Memory B cell (primary cell): ENCODE results near the gene RRM1.
"Not testable (repeated sequence)": the region's sequence is repeated elsewhere in the genome, so short reads cannot be mapped to it uniquely, and the experiment has no call there.

Experiments
- ATAC-seq: fragments of 150-1000 bp; cut with Tn5 transposase; 2 replicates; pipeline ENCODE4 v1.10.0; 2021; ENCODE audit warnings: low read depth, mild to moderate bottlenecking, moderate library complexity
- DNase-seq, 2 donors: peaks; one replicate each; pipeline ENCODE4 v3.0.0; 2022; ENCODE audit warnings: low spot score in 2 of 2
- H3K27ac Mint-ChIP-seq: one replicate; pipeline ENCODE4 v1.8.0; 2022; ENCODE audit warnings: mild to moderate bottlenecking, moderate library complexity, mixed read lengths
- H3K27me3 Mint-ChIP-seq: one replicate; pipeline ENCODE4 v1.8.0; 2022; ENCODE audit warnings: mixed read lengths
- H3K36me3 Mint-ChIP-seq: one replicate; pipeline ENCODE4 v1.8.0; 2022; ENCODE audit warnings: mild to moderate bottlenecking, mixed read lengths
- H3K4me1 Mint-ChIP-seq: one replicate; pipeline ENCODE4 v1.8.0; 2022; ENCODE audit warnings: mixed read lengths
- H3K4me3 Mint-ChIP-seq: one replicate; pipeline ENCODE4 v1.8.0; 2022; ENCODE audit warnings: mild to moderate bottlenecking, moderate library complexity, mixed read lengths
- H3K9me3 Mint-ChIP-seq: one replicate; pipeline ENCODE4 v1.8.0; 2022; ENCODE audit warnings: mixed read lengths

The RRM1 gene

DNA sequence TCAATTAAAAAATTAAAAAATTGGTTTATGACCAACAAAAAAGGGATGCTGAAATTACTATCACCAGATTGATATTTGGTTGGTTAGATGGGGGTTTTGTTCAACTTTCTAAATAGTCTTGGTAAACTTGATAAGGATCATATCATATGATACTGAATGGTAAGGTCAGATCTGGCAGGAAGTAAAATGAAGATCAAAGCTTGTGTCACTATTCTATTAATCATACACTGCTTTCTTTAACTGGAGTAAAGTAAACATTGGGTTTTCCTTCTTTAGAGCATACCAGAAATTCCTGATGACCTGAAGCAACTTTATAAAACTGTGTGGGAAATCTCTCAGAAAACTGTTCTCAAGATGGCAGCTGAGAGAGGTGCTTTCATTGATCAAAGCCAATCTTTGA, 40.2 kb downstream of the RRM1 start:
- H3K36me3 Mint-ChIP-seq, result peaks cover 36% of the 10 kb centered on the region
- H3K4me1 Mint-ChIP-seq, result no peaks in the 10 kb centered on the region
- ATAC-seq, result no peak
- no peaks in the 10 kb centered on the region for H3K27me3 Mint-ChIP-seq
- no peak overlapping the region for H3K27ac Mint-ChIP-seq
- H3K9me3 Mint-ChIP-seq, result peaks cover 5% of the 10 kb centered on the region
- H3K4me3 Mint-ChIP-seq, result no peak overlapping the region
- no peak for DNase-seq

DNA sequence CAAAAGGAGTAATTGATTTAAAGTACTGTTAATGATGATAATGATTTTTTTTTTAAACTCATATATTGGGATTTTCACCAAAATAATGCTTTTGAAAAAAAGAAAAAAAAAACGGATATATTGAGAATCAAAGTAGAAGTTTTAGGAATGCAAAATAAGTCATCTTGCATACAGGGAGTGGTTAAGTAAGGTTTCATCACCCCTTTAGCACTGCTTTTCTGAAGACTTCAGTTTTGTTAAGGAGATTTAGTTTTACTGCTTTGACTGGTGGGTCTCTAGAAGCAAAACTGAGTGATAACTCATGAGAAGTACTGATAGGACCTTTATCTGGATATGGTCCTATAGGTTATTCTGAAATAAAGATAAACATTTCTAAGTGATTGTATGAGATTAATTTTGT, 43.9 kb downstream of the RRM1 start:
- Mint-ChIP-seq H3K9me3 (peaks cover 14% of the 10 kb centered on the region), H3K27me3 (no peaks in the 10 kb centered on the region), H3K36me3 (peaks cover 42% of the 10 kb centered on the region), H3K27ac (no peak overlapping the region), H3K4me3 (no peak overlapping the region), H3K4me1 (no peaks in the 10 kb centered on the region)
- ATAC-seq (no peak), DNase-seq (no peak)

DNA sequence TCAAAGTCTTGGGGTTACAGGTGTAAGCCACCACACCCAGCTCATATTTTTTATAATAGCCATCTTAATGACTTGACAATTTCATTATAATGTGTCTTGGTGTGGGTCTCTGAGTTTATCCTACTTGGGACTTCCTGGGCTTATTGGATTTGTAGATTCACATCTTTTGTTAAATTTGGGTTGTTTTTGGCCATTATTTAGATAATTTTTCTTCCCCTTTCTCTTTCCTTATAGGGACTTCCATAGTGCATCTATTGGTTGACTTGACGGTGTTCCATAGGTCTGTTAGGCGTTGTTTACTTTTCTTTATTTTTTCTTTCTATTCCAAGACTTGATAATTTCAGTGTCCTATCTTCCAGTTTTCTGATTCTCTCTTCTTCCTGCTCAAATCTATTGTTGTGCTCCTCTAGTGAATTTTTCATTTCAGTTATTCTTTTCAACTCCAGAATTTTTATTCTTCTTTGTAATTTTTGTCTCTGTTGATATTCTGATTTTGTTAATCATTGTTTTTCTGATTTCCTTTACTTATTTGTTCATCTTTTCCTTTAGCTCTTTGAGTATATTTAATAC, 45.6 kb downstream of the RRM1 start:
- DNase-seq, result no peak
- no peak overlapping the region for H3K27ac Mint-ChIP-seq
- peaks cover 37% of the 10 kb centered on the region for H3K36me3 Mint-ChIP-seq
- no peaks in the 10 kb centered on the region for H3K4me1 Mint-ChIP-seq
- no peak for ATAC-seq
- no peaks in the 10 kb centered on the region for H3K27me3 Mint-ChIP-seq
- peaks cover 14% of the 10 kb centered on the region for H3K9me3 Mint-ChIP-seq
- H3K4me3 Mint-ChIP-seq, result no peak overlapping the region

DNA sequence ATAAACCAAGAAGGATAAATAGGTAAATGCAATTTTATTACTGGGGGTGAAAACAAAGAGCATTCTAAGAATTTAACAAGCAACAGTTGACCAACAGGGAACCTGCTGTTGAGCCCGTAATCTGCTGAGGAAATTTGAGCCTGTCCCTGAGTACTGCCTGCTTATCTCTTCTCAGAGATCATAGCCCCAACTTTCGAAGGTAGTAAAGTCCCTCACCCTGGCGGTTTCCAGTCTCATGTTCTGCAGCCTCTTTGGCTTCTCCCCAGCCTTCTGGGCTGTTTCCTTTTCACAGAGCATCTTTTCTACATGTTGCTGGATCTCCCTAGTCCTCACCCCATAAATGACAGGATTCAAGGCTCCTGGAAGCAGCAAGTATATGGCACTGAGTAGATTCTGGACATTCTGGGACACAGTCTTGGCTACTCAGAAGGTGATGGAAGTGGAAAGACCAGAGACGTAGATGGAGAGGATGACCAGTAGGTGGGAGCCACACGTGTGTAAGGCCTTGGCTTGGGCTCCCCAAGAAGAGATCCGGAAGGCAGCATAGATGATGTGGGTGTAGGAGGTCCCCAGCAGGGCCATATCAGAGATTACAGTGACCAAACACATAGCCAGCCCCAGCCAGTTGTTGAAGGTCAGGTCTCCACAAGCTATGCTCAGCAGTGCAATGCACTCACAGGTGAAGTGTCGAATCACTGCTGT, 51.6 kb downstream of the RRM1 start:
- ATAC-seq, result no peak
- Mint-ChIP-seq H3K27me3 (no peaks in the 10 kb centered on the region), H3K27ac (no peak overlapping the region), H3K4me1 (no peaks in the 10 kb centered on the region), H3K9me3 (peaks cover 3% of the 10 kb centered on the region), H3K36me3 (peaks cover 6% of the 10 kb centered on the region), H3K4me3 (no peak overlapping the region)
- no peak for DNase-seq

DNA sequence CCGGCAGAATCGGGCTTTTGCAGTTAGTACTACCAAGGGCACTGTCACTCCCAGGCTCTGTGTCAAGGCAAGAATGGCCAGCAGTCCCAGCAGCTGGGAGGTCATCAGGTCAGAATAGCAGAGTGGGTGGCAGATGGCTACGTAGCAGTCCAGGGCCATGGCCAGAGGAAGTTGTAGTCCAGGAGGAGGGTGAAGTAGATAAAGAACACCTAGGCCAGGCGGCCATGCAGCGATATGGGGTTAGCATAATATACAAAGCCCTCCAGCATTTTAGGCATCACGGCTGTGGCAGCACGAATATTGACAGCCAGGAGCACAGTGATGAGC, 52.1 kb downstream of the RRM1 start:
- peaks cover 3% of the 10 kb centered on the region for H3K9me3 Mint-ChIP-seq
- DNase-seq, result no peak

DNA sequence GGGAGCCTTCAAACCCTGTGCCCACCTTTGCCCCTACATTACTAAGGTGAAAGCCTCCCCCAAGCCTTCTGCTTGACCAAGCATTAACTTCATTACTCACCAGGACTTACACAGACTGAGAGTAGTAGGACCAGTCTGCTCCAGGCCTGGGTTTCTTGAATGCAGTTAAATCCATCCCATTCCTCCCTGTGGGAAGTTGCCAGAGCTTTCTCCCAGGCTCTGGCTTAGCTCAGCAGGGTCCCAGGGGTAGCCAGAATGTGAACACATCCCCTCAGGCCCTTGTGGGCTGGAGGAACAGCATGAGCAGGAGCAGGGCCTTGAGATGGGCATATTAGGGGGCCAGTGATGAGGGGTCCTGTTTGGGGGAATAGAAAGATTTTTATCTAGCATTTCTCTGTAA, 59.9 kb downstream of the RRM1 start:
- DNase-seq, result no peak
- Mint-ChIP-seq H3K27ac (no peak overlapping the region), H3K4me3 (no peak overlapping the region), H3K36me3 (no peaks in the 10 kb centered on the region), H3K4me1 (no peaks in the 10 kb centered on the region), H3K27me3 (no peaks in the 10 kb centered on the region), H3K9me3 (no peaks in the 10 kb centered on the region)
- ATAC-seq, result no peak

More for the DNA sequence above, 52.1 kb downstream of the RRM1 start:
- H3K27me3 Mint-ChIP-seq, result no peaks in the 10 kb centered on the region
- no peak overlapping the region for H3K4me3 Mint-ChIP-seq
- ATAC-seq, result no peak
- no peak overlapping the region for H3K27ac Mint-ChIP-seq
- H3K36me3 Mint-ChIP-seq, result peaks cover 2% of the 10 kb centered on the region
- no peaks in the 10 kb centered on the region for H3K4me1 Mint-ChIP-seq

DNA sequence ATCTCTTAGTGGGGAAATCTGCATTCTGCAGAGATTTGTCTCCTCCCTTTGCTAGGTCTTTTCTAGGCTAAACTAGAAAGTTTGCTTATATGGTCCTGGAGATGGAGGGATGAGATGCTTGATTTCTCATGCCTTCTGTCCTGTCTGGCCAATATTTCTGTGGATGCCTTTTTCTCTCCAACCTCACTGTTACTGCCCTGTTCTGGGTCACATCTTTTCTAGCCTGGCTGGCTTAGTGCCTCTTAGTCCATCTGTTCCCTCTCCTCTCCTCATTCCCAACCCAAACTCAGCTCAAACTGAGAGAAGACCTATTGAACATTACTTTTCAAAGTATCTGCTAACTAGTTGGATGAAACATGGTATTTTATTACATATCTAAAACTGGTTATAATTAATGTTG, 62.0 kb downstream of the RRM1 start:
- no peaks in the 10 kb centered on the region for H3K9me3 Mint-ChIP-seq
- H3K4me1 Mint-ChIP-seq, result no peaks in the 10 kb centered on the region
- H3K27ac Mint-ChIP-seq, result no peak overlapping the region
- H3K4me3 Mint-ChIP-seq, result no peak overlapping the region
- ATAC-seq (no peak), DNase-seq (no peak)
- H3K27me3 Mint-ChIP-seq, result peaks cover 5% of the 10 kb centered on the region
- no peaks in the 10 kb centered on the region for H3K36me3 Mint-ChIP-seq

DNA sequence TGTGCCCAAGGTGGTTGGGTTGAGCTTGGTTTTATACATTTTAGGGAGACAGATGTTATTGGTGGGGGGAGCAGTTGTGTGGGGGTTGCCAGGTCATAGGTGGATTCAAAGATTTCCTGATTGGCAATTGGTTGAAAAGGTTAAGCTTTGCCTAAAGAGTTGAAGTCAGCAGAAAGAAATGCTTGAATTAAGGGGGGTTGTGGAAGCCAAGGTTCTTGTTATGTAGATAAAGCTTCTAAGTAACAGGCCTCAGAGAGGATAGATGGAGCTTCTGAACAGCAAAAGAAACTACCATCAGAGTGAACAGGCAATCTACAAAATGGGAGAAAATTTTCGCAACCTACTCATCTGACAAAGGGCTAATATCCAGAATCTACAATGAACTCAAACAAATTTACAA, 64.2 kb downstream of the RRM1 start:
- not testable (repeated sequence) for H3K4me1 Mint-ChIP-seq, DNase-seq, H3K27me3 Mint-ChIP-seq, H3K27ac Mint-ChIP-seq, H3K4me3 Mint-ChIP-seq, H3K9me3 Mint-ChIP-seq, H3K36me3 Mint-ChIP-seq, ATAC-seq

DNA sequence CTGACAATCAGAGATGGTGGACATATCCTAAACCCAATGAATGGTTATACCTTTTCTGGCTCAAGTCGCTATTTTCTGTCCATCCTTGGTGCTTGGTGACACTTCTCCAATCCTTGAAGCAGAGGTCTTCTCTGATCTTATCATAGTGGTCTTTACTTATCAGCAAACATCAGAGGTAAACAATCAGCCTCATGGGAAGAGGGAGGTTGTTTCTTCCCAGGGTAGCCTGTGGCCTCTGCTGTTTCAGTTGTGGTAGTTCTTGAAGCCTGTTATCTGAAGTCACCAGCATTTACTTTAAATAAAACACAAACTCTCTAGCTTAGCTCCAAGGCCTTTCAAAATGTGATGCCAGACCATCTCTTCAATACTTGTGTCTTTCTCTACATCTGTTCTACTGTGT, 66.7 kb downstream of the RRM1 start:
- Mint-ChIP-seq H3K4me1 (no peaks in the 10 kb centered on the region), H3K36me3 (no peaks in the 10 kb centered on the region), H3K27me3 (peaks cover 5% of the 10 kb centered on the region), H3K27ac (no peak overlapping the region), H3K9me3 (no peaks in the 10 kb centered on the region), H3K4me3 (no peak overlapping the region)
- DNase-seq (no peak), ATAC-seq (no peak)

DNA sequence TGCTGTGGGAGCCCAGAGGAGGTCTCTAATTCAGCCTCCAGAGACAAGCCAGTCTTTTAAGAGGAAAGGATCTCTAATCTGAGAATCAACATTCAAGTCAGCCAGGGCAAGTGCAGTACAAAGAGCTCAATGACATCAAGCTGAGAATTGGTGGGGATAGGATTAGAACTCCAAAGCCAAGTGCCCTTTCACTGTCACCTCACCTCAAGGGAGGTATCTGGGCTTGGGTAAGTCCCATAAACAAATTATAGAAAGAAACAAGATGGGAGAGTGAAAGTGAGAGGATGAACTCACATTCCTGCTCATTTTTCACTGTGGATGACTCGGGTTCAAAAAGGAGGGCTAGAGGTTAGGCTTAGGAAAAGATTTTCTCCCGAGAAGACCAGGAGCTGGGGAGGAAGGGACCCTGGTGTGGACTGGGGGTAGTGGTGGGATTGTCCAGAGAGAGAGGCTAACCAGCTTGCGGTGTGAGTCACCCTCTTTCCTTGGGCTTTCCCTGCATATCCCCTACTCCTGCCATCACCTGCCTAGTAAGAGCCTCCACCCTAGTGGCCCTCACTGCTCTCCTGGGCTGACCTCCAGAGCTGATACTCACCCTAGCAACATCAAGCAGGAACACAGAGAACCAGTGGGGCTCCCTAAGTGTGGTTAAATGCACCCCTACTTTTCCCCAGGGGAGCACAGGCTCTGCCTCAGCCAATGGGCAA, 70.4 kb downstream of the RRM1 start:
- Mint-ChIP-seq H3K27ac (no peak overlapping the region), H3K9me3 (no peaks in the 10 kb centered on the region), H3K27me3 (peaks cover 5% of the 10 kb centered on the region), H3K4me1 (no peaks in the 10 kb centered on the region), H3K36me3 (no peaks in the 10 kb centered on the region), H3K4me3 (no peak overlapping the region)
- no peak for ATAC-seq
- no peak for DNase-seq

DNA sequence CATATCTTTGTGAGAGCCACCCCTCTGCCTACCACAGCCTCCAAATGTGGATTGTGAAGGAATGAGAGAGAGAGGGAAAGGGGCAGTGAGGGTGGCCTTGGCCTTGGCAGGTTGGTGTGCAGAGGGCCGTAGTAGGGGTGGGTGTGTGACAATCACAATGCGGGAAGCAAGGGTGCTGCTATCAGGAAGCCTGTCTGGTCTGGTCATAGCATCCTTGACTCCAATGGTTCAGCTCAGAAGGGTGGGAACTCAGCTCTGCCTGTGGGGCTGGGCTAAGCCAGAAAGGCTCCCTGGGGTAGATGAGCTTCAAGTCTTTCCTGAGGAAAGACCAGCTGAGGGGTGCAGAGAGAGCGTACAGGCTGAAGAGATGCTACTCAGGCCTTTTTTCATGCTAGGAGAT, 72.7 kb downstream of the RRM1 start:
- no peak overlapping the region for H3K4me3 Mint-ChIP-seq
- no peak for DNase-seq
- H3K27ac Mint-ChIP-seq, result no peak overlapping the region
- H3K36me3 Mint-ChIP-seq, result no peaks in the 10 kb centered on the region
- no peaks in the 10 kb centered on the region for H3K27me3 Mint-ChIP-seq
- H3K4me1 Mint-ChIP-seq, result no peaks in the 10 kb centered on the region
- H3K9me3 Mint-ChIP-seq, result no peaks in the 10 kb centered on the region
- ATAC-seq, result no peak

DNA sequence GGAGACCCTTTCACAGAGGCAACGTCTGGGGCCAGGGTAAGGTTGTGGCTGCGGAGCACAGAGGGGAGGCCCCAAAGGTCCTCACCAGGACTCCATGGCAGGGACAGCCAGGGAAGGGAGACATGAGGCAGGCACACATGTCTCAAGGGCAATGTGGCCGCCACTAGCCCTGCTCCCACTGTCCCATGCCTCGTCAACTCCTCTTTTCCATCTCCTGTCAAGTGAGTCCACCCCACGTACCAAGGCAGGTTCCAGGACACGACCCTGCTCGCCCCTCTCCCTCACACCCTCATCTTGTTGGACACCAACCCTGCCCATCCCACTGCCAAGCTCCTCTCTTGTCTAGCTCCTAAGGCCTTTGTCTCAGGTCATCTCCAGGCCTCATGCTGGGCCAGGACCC, 73.2 kb downstream of the RRM1 start:
- Mint-ChIP-seq H3K4me3 (no peak overlapping the region), H3K36me3 (no peaks in the 10 kb centered on the region), H3K4me1 (no peaks in the 10 kb centered on the region), H3K9me3 (no peaks in the 10 kb centered on the region), H3K27ac (no peak overlapping the region), H3K27me3 (no peaks in the 10 kb centered on the region)
- ATAC-seq (no peak), DNase-seq (no peak)

DNA sequence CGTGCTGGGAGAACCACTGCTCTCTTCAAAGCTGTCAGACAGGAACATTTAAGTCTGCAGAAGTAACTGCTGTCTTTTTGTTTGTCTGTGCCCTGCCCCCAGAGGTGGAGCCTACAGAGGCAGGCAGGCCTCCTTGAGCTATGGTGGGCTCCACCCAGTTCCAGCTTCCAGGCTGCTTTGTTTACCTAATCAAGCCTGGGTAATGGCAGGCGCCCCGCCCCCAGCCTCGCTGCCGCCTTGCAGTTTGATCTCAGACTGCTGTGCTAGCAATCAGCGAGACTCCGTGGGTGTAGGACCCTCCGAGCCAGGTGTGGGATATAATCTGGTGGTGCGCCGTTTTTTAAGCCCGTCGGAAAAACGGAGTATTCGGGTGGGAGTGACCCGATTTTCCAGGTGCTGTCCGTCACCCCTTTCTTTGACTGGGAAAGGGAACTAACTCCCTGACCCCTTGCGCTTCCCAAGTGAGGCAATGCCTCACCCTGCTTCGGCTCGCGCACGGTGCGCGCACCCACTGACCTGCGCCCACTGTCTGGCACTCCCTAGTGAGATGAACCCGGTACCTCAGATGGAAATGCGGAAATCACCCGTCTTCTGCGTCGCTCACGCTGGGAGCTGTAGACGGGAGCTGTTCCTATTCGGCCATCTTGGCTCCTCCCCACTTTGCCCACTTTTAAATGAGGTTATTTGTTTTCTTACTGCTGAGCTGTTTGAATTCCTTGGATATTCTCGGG, 81.2 kb downstream of the RRM1 start:
- H3K27me3 Mint-ChIP-seq, ATAC-seq, H3K4me3 Mint-ChIP-seq: not testable (repeated sequence)

DNA sequence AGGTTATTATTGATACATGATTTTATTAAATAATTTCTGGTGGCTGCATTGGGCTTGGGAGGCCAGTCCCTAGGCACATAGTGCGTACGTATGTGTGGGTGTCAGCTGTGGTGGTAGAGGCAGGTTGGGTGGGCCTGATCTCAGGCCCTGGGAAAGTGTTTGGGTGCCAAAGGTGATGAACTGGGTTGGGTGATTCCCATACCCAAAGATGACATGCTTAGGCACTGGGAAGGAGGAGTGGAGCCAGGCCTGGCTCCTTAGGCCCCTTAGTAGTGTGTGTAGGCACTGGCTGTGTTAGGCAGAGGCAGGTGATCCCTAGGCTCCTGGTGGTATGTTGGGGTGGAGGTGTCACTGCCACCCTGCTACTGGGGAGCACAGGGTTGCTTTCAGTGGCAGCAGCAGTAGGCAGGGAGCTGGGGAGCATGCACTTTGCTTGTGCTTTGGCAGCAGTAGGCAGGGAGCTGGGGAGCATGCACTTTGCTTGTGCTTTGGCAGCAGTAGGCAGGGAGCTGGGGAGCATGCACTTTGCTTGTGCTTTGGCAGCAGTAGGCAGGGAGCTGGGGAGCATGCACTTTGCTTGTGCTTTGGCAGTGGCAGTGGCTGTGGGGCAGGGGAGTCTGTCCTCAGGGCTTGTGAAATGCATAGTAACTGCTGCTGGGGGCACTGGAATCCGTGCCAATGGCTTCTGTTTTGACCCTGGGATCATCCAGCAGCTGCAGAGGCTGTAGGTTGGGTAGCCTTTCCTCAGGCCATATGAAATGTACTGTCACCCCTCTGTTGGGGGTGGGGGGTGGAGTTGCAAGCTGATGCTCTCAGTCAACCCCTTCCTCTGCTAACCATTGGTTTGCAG, 84.4 kb downstream of the RRM1 start:
- no peaks in the 10 kb centered on the region for H3K4me1 Mint-ChIP-seq
- H3K36me3 Mint-ChIP-seq, result no peaks in the 10 kb centered on the region
- no peak for ATAC-seq
- no peak overlapping the region for H3K4me3 Mint-ChIP-seq
- H3K27ac Mint-ChIP-seq, result no peak overlapping the region
- H3K27me3 Mint-ChIP-seq, result peaks cover 1% of the 10 kb centered on the region
- no peak for DNase-seq
- H3K9me3 Mint-ChIP-seq, result no peaks in the 10 kb centered on the region

More for the DNA sequence above, 81.2 kb downstream of the RRM1 start:
- H3K27ac Mint-ChIP-seq, H3K4me1 Mint-ChIP-seq, DNase-seq, H3K9me3 Mint-ChIP-seq, H3K36me3 Mint-ChIP-seq: not testable (repeated sequence)
